HL-60 (cell line): Measurements from ENCODE around the gene VSTM2L.

Experiments
- DNase-seq, 2 experiments: peaks; one replicate each; pipeline ENCODE4 v3.0.0-alpha.2; 2010 to 2020; ENCODE audit warnings: low read depth in 1 of 2, low spot score in 1 of 2
- H3K27ac ChIP-seq: fragments of 250-450 bp; sonication (Bioruptor Pico); replicated peaks from 2 replicates; pipeline ENCODE4 v1.5.1; 2020; ENCODE audit warnings: mild to moderate bottlenecking, moderate library complexity
- H3K27me3 ChIP-seq: fragments of 250-450 bp; sonication (Bioruptor Pico); 2 replicates; pipeline ENCODE4 v1.5.1; 2021; ENCODE audit warnings: mild to moderate bottlenecking, moderate library complexity; ENCODE audit not compliant: insufficient read depth, poor library complexity, severe bottlenecking
- H3K4me3 ChIP-seq: replicated peaks from 2 replicates; pipeline ENCODE4 v1.5.1; 2011; ENCODE audit warnings: mild to moderate bottlenecking, control low read depth, low read length; ENCODE audit not compliant: insufficient read depth
- CTCF ChIP-seq: IDR thresholded peaks from one replicate; pipeline ENCODE4 v1.5.1; 2011; ENCODE audit warnings: low read length, control low read depth, inconsistent platforms; ENCODE audit not compliant: insufficient read depth
- GABPA ChIP-seq: IDR thresholded peaks from 2 replicates; pipeline ENCODE4 v1.6.1; 2012; ENCODE audit warnings: low read depth
- POLR2AphosphoS5 ChIP-seq: IDR thresholded peaks from 2 replicates; pipeline ENCODE4 v1.6.1; 2012; ENCODE audit warnings: low read depth
- SPI1 ChIP-seq: IDR thresholded peaks from 2 replicates; pipeline ENCODE4 v1.6.1; 2012; ENCODE audit warnings: low read depth, mild to moderate bottlenecking, borderline replicate concordance
- TF ChIP-seq, protein P1 (sequence below): IDR thresholded peaks from 2 replicates; pipeline ENCODE4 v1.6.1; 2012; ENCODE audit warnings: low read depth; ENCODE audit not compliant: insufficient replicate concordance

VSTM2L gene

GRCh38 chr20:37907677-37908401 lies 4.9 kb downstream of the VSTM2L start:
- DNase-seq, result no peak
- H3K4me3 ChIP-seq, result no peak overlapping the region
- H3K27ac ChIP-seq, result no peak overlapping the region
- TF ChIP-seq, protein P1, sequence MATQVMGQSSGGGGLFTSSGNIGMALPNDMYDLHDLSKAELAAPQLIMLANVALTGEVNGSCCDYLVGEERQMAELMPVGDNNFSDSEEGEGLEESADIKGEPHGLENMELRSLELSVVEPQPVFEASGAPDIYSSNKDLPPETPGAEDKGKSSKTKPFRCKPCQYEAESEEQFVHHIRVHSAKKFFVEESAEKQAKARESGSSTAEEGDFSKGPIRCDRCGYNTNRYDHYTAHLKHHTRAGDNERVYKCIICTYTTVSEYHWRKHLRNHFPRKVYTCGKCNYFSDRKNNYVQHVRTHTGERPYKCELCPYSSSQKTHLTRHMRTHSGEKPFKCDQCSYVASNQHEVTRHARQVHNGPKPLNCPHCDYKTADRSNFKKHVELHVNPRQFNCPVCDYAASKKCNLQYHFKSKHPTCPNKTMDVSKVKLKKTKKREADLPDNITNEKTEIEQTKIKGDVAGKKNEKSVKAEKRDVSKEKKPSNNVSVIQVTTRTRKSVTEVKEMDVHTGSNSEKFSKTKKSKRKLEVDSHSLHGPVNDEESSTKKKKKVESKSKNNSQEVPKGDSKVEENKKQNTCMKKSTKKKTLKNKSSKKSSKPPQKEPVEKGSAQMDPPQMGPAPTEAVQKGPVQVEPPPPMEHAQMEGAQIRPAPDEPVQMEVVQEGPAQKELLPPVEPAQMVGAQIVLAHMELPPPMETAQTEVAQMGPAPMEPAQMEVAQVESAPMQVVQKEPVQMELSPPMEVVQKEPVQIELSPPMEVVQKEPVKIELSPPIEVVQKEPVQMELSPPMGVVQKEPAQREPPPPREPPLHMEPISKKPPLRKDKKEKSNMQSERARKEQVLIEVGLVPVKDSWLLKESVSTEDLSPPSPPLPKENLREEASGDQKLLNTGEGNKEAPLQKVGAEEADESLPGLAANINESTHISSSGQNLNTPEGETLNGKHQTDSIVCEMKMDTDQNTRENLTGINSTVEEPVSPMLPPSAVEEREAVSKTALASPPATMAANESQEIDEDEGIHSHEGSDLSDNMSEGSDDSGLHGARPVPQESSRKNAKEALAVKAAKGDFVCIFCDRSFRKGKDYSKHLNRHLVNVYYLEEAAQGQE, result no peak
- TF ChIP-seq POLR2AphosphoS5 (no peak), GABPA (no peak), CTCF (no peak), SPI1 (no peak)
- H3K27me3 ChIP-seq, result peaks cover 27% of the 10 kb centered on the region

DNA sequence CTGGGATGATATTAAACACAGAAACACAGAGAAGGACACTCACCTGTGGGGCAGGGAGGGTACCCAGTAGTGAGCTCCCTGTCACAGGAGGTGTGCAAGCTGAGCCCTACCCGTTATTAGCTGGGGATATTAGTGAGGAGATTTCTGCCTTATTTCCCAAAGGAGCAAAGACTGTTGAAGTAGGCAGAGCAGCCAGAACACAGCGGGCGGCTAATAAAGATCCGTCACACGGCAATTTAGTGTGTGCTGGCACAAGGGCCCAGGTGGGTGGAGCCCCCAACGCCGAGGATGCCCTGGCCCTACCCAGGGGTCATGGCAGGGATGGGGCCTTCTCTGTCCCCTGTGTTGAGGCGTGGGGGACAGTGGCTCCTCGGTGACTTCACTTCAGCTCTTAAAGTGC lies 8.3 kb downstream of the VSTM2L start:
- H3K4me3 ChIP-seq, result no peak overlapping the region
- no peak overlapping the region for H3K27ac ChIP-seq
- TF ChIP-seq POLR2AphosphoS5 (no peak), CTCF (no peak), GABPA (no peak), SPI1 (no peak)
- TF ChIP-seq, protein P1, result no peak
- H3K27me3 ChIP-seq, result peaks cover 39% of the 10 kb centered on the region
- no peak for DNase-seq

GRCh38 chr20:37911838-37912281 lies 8.9 kb downstream of the VSTM2L start:
- no peak for DNase-seq
- H3K27ac ChIP-seq, result no peak overlapping the region
- TF ChIP-seq, protein P1, result no peak
- TF ChIP-seq SPI1 (no peak), GABPA (no peak)
- no peak overlapping the region for H3K4me3 ChIP-seq
- H3K27me3 ChIP-seq, result peaks cover 44% of the 10 kb centered on the region
